ENCODE measurements around the gene EFNA3. TPM values are rescaled to one million over a fixed set of nuclear protein-coding genes. Genes with fewer than 3 reads are reported as not detected.
A peak's percentile ranks its signal among the peaks of the same experiment; 100 is the strongest.

The EFNA3 gene
- total RNA-seq, 1 donor from 2014 or later, result 9.8 TPM

DNA sequence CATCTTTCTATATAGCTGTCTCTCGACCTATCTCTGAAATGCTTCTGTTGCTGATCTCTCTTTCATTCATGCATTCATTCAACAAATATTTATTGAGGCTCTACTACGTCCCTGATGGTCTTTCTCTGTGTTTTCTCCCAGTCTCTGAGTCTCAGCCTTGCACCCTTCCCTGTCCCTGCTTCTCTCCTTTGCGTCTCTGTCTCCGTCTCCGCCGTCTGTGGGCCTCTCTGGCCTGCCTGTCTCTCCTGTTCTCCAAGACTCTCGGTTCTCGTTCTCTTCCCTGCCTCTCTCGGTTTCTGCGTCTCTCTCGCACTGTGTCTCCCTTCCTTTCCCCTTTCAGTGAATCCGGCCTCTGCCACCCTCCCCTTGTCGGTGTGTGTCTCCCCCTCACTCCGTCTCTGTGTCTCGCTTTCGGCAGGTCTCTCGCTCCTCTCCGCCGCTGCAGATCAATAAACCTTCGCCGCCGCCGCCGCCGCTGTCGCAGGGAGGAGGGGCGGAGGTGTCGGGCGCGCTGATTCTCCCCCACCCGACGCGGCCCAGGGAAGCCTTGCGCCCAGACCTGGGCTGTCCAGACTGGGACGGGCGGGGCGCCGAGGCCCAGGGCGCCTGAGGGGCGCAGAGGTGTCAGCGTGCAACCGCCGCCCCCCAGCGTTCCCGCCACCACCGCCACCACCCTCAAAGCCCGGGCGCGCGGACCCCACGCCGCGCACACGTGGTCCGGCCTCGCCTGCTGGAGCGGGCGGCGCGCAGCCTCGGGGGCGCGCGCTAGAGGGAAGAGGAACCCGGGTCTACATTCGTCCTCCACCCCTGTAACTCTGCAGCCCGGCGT, 3.0 kb downstream of the EFNA3 start:
- FAIRE-seq, result no peak
- no peak for DNase-seq (ENCODE audit: low spot score in 2 of 2)

DNA sequence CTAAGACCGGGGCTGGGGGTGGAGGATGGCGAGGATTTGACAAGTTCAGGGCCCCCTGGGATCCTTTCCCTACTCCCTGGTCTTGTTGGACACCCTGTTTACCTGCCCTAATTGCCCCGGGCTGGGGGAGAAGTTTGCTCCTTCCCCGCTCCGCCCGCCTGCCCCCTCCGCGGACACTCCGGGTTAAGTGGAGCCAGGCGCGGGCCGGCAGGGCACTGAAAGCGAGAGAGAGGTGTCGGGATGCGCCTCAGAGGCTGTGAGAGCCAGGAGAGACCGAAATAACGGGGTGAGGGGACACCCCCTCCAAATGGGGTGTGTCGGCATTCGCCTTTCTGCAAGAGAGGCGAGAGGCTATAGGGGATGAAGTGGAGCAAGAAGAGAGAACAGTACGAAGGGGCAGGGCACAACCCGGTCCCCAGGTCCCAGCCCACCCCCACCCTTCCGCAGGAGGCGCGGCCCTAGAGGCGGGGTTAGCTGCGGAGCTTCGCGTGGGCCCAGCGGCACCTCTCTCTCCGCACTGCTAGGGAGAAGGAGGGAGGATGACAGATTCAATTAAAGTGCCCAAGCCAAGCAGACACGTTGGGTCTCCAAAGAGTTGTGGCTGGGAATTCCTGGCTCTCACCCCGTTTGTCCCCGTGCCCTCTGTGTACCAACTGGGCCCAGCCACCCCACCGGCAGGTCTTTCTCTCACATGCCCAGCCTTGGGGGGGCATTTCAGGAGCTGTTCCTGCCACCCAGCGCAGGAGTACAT, 3.8 kb downstream of the EFNA3 start:
- no peak for FAIRE-seq

DNA sequence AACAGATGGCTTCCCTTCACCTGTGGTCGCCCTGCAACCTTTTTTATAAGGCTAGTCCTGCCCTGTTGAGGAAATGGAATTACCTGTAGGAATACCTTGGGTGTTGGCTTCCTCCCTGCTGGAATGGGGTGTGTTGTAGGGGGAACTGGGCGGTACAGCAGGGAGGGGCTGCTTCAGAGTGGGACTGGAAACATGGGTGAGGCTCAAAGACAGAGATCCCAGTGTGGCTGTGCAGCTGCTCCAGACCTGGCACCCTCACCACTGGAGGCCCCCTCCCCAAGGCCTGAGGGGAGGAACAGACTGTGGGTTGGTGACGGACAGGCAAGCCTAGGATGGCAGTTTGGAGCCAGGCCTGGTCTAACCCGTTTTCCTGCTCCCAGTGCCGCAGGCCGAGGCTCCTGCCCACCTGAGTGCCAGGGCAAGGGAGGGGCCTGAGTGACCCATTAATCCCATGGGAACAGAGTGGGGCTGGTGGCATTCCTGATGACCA, 4.5 kb downstream of the EFNA3 start:
- peak in 1 of 2 donors; percentile 26 for DNase-seq (ENCODE audit: low spot score in 2 of 2)
- no peak for FAIRE-seq

More for the DNA sequence above, 3.8 kb downstream of the EFNA3 start:
- DNase-seq (ENCODE audit: low spot score in 2 of 2), result peak in 1 of 2 donors; percentile 44

DNA sequence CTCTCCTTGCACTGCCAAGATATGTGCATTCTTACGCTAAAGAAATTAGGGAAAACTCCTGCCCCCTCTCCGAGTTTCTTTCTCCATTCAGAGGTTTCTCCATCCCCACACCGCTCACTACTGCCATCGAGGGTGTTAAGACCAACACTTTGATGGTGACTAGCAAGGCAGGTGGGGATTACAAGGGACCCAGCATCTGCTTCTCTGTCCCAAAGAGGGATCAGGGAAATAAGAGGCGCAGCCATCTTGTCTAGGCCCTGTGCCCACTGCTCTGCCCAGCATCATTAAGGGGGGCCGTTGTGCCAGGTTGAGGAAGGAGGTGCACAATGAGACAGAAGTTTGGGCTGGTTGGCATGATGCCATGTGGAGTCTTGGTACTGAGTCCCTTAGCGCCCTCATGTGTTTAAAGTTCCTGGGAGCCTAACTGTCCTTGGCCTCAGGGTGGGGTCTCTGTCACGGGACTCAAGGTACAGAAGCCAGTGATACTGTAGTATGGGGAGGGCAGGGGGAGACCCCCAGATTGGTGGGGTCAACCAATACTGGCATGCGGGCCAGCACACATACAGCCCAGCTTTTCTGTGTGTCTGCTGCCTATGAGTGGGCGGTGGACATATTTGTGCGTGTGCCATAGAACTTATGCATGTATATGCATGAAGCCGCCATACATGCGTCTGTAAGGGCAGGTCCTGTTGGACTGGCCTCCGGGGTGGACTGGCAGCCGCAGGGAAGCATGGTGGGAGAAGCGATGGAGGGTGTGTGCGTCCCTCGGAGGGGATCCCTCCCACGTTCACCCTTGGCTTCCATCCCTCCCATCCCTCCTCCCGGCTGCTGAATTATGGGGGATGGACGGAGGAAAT, 5.5 kb downstream of the EFNA3 start:
- no peak for FAIRE-seq
- peak in 1 of 2 donors; percentile 54 for DNase-seq (ENCODE audit: low spot score in 2 of 2)

DNA sequence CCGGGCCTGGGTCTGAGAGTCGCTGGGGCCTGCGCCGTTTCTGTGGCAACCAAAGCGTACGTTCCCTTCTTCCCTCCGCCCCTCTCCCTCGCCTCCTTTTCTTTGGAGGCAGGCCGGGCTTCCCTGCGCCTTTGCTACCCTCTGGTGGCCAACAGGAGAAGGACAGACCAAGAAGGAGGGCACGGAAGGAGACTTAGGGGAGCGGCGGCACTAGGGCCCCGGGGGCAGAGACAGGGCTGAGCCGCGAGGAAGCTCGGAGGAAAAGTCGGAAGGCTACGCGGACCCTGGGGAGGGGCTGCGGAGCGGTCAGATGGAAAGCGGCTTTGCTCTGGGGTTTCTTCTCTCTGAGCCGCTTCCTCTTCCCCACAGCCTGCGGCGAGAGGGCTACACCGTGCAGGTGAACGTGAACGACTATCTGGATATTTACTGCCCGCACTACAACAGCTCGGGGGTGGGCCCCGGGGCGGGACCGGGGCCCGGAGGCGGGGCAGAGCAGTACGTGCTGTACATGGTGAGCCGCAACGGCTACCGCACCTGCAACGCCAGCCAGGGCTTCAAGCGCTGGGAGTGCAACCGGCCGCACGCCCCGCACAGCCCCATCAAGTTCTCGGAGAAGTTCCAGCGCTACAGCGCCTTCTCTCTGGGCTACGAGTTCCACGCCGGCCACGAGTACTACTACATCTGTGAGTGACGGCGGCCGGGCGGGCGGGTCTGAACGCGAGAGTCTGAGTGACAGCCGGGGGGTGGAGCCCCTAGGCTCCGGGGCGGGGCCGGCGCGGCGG, 6.3 kb downstream of the EFNA3 start:
- FAIRE-seq (no peak), DNase-seq (ENCODE audit: low spot score in 2 of 2) (peak; percentile 96)

DNA sequence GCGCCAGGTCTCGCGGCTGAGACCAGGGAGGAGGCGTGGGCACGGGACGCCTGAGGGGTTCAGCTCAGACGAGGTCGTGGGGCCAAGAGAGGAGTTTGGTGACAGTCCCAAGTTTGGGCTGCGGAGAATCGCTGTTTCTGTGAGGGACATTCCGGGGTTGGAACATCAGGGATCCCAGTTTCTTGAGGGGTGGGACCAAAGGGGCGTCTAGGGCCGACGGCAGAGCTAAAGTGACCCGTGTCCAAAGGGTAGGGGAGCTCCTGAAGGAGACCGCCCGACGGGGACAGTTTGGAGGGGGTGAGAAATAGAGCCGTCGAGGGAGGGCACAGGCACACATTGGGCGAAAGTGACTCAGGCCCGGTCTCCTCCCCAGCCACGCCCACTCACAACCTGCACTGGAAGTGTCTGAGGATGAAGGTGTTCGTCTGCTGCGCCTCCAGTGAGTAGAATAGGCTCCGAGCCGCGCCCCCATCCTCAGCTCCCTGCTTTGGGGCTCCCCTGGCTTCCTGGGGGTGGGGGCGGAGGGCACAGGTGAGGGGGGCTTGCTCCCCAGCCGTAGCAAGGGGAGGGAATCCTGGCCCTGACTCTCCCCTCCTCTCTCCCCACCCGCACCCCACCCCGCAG, 7.0 kb downstream of the EFNA3 start:
- no peak for FAIRE-seq
- peak in 1 of 2 donors; percentile 44 for DNase-seq (ENCODE audit: low spot score in 2 of 2)

DNA sequence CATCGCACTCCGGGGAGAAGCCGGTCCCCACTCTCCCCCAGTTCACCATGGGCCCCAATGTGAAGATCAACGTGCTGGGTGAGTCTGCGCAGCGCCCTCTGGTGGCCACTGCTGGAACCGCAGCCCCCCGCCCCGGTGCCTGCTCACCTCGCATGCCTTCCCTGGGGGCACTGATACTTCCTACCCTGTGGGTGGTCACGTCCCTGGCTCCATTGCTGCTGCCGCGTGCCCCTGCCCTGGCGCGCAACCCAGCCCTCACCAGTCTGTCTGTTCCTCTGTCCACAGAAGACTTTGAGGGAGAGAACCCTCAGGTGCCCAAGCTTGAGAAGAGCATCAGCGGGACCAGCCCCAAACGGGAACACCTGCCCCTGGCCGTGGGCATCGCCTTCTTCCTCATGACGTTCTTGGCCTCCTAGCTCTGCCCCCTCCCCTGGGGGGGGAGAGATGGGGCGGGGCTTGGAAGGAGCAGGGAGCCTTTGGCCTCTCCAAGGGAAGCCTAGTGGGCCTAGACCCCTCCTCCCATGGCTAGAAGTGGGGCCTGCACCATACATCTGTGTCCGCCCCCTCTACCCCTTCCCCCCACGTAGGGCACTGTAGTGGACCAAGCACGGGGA, 7.6 kb downstream of the EFNA3 start:
- DNase-seq (ENCODE audit: low spot score in 2 of 2) (peak in 1 of 2 donors; percentile 76), FAIRE-seq (no peak)

DNA sequence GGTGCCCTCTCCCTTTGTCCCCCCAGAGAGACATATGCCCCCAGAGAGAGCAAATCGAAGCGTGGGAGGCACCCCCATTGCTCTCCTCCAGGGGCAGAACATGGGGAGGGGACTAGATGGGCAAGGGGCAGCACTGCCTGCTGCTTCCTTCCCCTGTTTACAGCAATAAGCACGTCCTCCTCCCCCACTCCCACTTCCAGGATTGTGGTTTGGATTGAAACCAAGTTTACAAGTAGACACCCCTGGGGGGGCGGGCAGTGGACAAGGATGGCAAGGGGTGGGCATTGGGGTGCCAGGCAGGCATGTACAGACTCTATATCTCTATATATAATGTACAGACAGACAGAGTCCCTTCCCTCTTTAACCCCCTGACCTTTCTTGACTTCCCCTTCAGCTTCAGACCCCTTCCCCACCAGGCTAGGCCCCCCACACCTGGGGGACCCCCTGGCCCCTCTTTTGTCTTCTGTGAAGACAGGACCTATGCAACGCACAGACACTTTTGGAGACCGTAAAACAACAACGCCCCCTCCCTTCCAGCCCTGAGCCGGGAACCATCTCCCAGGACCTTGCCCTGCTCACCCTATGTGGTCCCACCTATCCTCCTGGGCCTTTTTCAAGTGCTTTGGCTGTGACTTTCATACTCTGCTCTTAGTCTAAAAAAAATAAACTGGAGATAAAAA, 8.4 kb downstream of the EFNA3 start:
- no peak for FAIRE-seq

DNA sequence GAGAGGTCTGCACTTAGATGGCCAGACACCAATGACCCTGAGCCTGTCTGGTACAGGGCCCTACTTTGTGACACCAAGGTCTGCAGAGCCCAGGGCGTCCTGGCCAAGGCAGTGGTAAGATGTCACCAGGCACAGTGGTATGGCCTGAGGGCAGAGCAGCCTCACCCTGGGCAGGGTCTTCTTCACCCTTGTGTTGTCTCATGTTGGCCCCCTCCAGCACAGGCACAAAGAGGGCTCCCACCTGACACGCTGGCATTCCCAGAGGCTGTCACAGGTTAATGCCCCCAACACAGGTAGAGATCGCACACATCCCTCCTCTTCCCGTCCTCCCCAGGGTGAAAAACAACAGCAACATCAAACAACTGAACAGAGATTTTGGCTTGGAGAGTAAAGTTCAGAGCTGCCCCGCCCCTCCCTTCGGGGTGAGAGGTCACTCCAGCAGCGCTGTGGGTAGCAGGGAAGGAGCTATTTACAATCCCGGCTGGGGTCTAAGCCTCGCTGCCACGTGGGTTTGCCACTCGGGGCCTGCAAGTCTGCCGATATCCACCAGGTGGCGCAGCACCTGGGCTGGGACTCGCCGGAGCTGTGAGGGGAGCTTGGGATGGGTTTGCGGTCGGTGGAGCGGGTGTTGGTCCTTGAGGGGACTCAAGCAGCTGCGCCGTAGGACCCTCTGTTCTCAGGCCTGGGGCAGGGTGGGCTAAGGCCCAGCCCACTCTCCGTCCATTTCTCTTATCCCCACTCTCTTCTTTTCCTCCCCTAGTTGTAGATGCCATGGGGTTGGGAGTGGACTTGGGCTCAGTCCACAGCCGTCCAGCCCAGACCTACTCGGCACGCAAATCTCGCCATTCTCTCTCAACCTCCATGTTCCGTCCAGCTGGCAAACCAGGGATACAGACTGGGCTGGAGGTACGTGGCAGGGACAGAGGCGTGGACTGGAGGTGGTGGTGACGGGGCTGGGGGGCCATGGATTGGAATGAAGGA, 12.7 kb downstream of the EFNA3 start:
- FAIRE-seq (no peak), DNase-seq (ENCODE audit: low spot score in 2 of 2) (peak; percentile 61 to 74)

More for the DNA sequence above, 8.4 kb downstream of the EFNA3 start:
- no peak for DNase-seq (ENCODE audit: low spot score in 2 of 2)

DNA sequence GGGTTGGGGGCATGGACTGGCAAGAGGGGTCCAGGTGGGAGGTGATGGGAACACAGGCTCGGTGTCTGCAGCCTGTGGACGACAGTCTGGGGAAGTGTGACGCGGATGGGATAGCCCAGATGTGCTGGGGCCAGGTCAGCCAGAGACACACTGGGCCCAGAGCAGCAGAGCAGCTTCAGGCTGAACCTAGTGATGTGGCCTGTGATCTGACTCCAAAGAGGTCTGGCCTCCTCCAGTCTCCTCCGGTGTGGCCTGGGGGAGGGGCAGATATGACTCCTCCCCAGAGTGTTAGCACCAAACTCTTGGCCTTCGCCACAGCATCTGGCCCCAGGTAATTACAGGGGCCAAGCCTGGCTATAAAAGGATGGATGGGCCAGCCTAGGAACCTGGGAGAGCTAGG, 13.5 kb downstream of the EFNA3 start:
- FAIRE-seq (no peak), DNase-seq (ENCODE audit: low spot score in 2 of 2) (no peak)

DNA sequence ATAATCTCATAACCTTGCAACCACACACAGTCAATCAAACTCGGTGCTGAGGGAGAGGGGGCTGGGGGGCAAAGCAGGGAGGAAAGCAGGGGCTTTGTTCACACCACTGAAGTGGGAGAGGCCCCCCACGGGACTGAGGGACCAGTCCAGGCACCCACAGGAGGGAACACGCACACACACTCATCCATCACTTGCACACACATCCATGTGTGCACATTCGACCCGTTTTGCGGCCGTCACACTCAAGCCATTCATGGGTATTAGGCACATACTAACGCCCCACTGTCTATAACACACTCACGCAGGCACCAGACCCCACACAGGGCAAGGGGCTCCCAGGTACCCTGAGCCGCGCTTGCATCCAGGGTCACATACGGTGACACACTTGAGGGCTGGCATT, 14.0 kb downstream of the EFNA3 start:
- no peak for DNase-seq (ENCODE audit: low spot score in 2 of 2)
- FAIRE-seq, result no peak

DNA sequence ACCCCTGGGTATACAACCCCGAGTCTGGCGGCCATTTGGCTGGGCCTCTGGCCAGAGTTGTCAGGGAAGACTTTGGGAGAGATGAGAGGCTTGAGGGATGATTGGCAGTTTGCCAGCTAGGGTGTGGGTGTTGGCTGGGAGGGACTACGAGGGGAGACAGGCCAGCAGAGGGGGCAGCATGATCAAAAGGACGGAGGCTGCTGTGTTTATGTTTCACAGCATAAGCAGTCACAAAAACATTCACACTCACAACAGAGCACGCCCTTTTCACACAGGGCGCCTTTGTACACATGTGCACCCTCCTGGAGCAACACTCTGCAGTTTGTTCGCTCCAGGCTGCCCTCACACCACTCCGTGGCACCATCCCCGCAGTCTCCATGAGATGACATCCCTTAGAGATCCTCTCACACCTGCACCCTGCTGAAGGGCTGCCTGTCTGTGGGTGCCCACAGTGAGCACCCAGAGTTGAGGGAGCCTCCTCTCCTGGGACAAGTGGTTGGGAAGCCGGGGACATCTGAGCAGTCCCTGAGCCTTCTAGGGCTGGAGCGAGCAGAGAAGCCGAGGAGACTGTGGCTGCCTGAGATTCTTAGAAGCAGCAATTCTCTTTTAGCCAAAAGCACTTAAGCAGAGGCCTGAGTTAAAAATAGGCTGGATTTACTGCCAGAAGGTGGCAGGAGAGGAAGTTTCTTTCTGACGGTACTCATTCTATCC, 15.4 kb downstream of the EFNA3 start:
- FAIRE-seq, result no peak
- DNase-seq (ENCODE audit: low spot score in 2 of 2), result peak; percentile 36 to 55

DNA sequence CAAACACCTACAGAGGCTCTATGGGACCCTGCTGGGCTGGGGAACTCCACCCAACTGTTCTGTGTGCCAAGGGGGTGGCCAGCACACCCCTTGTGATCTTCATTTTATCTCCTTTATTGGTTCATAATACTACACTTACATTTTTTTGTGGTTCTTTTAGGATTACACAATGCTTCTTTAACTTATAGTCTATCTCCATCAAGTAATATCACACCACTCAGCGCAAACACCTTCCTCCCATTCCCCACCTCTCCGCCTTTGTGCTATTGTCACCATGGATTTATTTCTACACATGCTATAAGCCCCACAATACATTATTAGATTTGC, 15.9 kb downstream of the EFNA3 start:
- DNase-seq (ENCODE audit: low spot score in 2 of 2) (no peak), FAIRE-seq (no peak)

DNA sequence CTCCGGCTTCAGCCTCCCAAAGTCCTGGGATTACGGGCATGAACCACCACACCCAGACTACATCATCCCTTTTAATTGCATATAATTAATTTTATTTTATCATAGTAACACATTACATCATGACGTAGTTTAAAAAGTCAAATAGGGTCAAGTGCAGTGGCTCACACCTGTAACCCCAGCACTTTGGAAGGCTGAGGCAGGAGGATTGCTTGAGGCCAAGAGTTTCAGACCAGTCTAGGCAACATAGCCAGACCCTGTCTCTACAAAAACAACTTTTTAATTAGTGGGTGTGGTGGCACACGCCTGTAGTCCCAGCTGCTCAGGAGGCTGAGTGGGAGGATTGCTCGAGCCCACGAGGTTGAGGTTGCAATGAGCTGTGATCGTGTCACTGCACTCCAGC, 20.7 kb downstream of the EFNA3 start:
- no peak for FAIRE-seq
- no peak for DNase-seq (ENCODE audit: low spot score in 2 of 2)

DNA sequence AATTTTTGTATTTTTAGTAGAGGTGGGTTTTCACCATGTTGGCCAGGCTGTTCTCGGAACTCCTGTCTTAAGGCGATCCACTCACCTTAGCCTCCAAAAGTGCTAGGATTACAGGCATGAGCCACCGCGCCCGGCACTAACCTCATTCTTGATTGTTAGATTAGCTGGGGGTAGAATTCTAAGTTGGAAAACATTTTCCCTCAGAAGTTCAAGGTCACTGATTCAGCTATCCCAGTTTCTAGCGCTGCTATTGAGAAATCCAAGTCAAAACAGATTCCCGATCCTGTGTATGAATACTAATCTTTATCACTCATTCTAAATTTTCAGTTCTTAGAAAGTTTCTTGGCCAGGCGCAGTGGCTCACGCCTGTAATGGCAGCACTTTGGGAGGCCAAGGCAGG, 24.7 kb downstream of the EFNA3 start:
- DNase-seq (ENCODE audit: low spot score in 2 of 2) (no peak), FAIRE-seq (no peak)

DNA sequence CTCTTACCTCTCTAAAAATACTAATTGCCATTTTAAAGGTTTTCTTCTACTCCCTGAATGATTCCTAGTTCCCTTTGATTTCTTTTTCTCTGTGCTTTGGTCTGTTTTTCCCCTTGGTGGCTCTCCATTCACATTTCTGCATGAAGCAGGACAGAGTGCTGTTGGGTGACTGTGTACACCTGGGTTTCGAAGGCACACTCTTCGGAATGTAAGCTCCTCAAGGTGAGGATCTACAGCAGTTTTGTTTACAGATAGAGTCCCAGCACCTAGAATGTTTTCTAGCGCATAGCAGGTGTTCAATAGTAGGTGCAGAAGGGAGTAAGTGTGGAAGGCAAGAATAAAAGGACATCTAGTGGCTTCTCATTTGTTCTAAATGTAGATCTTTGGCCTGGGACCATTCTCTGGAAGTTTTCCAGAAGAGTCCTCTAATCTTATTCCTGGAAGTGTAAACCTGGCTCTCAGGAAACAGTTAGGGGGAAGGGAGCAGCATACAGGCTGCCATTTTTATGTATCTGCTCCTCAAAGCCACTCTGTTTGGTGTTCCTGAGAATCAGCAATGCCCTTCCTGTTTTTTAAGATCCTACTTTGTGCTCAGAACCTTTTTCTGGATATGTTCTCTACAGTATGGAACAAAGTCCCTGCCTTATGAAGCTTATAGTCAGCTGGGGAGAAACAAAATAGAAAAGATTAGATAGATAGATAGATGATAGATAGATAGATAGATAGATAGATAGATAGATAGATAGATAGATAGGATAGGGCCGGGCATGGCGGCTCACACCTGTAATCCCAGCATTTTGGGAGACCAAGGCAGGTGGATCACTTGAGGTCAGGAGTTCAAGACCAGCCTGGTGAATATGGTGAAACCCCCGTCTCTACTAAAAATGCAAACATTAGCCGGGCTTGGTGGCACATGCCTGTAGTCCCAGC, 26.2 kb downstream of the EFNA3 start:
- DNase-seq (ENCODE audit: low spot score in 2 of 2) (no peak), FAIRE-seq (no peak)
